WI38 (cell line): ENCODE measurements around the gene TANC1.

Experiments used
- H3K4me3 ChIP-seq: 2 replicates; pipeline ENCODE4 v1.5.1; 2011; ENCODE audit warnings: low read depth, mild to moderate bottlenecking, control low read depth, low read length
- TF ChIP-seq, protein P1 (sequence below): IDR thresholded peaks from 2 replicates; pipeline ENCODE4 v1.5.1; 2012; ENCODE audit warnings: low read depth, mild to moderate bottlenecking, control low read depth, low read length

Gene TANC1

DNA sequence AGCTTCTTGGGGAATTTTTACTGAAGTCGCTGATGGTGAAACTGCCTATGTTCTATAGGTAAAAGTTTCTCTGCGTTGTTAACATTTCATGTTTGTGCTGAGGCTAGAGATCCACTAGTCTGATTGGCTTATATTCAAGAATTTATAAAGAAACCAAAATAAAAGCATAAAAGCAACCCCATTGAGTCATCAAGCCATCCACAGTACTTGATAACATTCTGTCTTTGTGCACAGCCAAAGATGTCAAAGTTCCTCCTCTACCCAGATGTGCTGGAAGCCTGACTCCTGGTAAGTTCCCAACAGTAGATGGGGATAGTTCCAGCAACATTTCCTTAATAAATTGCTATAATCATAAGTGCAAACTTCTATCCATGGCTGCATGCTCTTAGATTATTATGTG lies 107.8 kb downstream of the TANC1 start:
- TF ChIP-seq, protein P1, sequence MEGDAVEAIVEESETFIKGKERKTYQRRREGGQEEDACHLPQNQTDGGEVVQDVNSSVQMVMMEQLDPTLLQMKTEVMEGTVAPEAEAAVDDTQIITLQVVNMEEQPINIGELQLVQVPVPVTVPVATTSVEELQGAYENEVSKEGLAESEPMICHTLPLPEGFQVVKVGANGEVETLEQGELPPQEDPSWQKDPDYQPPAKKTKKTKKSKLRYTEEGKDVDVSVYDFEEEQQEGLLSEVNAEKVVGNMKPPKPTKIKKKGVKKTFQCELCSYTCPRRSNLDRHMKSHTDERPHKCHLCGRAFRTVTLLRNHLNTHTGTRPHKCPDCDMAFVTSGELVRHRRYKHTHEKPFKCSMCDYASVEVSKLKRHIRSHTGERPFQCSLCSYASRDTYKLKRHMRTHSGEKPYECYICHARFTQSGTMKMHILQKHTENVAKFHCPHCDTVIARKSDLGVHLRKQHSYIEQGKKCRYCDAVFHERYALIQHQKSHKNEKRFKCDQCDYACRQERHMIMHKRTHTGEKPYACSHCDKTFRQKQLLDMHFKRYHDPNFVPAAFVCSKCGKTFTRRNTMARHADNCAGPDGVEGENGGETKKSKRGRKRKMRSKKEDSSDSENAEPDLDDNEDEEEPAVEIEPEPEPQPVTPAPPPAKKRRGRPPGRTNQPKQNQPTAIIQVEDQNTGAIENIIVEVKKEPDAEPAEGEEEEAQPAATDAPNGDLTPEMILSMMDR = no peak
- no peak overlapping the region for H3K4me3 ChIP-seq

DNA sequence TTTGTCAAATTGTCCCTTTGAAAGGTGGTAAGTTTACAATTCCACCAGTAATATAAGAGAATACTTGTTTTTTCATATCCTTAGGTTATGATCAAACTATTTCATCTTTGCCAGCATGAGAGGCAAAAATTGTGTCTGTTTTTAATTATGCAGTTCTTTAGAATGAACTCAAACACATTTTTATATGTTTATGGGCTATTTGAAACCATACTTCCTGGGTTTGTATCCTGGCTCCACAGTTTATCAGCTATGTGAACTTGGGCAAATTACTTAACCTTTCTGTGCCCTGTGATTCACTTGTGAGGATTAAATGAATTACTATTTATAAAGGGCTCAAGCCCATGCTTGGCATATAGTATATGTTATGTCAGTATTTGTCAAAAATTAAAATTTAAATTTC lies 109.4 kb downstream of the TANC1 start:
- no peak overlapping the region for H3K4me3 ChIP-seq
- TF ChIP-seq, protein P1 = no peak

DNA sequence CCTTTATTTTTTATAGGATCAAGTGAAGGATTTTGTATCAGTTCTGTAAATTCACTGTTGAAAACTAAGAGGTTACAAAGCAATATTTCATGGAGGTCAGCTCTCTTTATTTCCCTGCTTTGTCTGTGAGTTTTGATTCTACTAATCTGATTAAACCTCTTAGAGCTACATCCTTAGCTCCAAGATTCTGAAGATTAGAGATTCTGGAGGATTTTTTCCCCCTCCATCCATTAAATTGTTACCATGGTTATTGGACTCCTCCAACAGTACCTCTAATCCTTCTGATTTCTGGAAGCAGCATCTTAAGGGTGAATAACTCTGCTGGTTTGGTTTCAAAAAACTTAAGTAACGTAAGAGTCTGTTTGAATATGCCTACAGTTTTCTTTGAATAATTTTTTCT lies 110.0 kb downstream of the TANC1 start:
- TF ChIP-seq, protein P1 = no peak
- H3K4me3 ChIP-seq = no peak overlapping the region

DNA sequence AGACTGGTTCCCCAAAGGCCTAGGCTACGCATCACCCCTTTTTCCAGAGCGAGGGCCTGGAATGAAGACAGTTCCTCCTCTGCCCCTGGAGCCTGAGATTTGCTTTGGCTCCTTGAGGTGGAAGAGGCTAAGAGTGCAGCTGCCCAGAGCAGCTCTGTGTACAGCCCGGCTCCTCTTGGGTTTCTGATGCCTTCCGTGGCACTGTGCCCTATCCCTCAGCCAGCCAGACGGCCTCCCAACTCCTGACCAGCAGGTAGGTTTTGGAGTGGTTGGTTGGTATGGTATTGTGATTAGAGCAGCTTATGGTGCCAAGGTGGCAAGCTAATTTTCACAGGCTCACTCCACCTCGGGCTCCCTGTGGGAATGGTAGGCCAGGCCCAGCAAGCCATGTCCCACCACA lies 112.2 kb downstream of the TANC1 start:
- no peak overlapping the region for H3K4me3 ChIP-seq
- TF ChIP-seq, protein P1 = no peak

DNA sequence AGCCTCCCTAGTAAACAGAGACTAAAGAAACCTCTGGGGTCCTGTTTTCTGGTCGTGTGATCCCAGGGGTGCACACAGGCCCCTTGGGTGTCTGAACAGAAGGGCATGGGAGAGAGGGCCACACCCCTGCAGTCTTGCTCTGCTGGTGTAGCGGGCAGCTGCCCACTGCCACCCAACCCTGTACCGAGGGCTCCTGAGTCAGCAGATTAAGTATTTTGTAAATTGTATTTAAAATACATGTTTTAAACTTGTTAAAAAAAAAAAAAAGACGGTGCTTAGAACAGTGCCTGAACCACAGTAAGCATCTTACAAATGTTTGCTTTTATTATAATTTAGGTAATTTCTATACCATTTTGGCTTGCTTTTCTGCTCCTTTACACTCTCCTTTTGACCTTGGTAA lies 113.7 kb downstream of the TANC1 start:
- TF ChIP-seq, protein P1 = no peak
- H3K4me3 ChIP-seq = no peak overlapping the region

DNA sequence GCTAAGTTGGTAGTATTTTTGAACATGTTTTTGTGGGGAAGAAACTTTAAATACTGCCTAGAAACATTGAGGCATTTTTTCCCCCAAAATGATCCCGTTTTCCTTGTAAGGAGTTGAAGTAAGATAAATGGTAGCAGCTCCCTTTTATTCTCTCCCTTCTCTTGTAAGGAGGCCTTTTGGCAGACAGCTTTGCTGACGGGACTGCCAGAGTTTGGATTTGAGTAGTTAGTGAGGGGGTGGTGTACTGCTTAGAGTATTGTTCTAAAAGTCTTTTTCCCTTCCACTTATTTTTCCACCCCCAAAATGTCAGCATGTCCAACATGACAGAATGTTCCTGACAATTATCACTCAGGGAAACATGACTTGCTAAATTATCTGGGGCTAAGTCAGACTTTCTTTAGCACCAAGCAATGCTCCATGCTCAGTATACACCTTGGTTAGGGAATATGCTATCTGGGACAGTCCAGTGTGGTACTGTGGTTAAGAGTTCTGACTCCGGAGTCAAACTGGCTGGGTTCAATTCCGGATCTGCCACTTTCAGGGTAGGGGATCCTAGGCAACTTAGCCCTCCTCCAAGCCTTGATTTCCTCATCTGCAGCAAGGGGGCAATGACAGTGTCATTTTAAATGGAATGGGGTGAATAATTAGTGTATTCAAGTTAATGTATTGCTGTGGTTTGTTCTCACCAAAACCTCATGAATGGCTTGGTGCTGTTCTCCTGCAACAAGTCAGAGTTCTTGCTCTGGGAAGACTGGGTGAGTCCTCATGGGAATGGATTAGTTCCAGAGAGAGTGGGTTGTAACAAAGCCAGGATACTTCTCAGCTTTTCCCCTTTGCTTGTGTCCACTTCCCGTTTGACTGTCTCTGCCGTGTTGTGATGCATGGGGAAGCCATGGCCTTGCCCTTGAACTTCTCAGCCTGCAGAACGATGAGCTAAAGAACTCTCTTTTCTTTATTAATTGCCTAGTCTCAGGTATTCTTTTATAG lies 116.2 kb downstream of the TANC1 start:
- TF ChIP-seq, protein P1 = no peak
- no peak overlapping the region for H3K4me3 ChIP-seq

DNA sequence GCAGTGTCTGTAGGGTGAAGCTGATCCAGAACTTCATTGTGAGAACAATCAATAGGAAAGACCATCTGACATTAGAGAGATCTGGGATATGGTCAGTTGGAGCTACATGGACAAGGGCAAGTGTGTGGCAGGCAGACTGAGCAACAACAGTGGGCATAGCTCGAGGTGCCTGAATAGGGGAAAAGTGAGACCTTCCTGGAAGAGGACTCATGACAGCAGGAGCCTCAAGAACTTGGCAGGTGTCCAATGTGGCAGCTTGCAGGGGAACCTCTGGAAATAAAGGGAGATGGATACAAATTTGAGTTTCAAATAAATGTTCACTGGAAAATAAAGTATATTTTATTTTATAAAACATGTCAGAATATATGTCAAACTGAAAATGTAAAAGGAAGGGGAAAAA lies 117.9 kb downstream of the TANC1 start:
- TF ChIP-seq, protein P1 = no peak
- no peak overlapping the region for H3K4me3 ChIP-seq
